Bronchial epithelial cell (primary cell): ENCODE measurements around the gene POC1A. TPM values are rescaled to one million over a fixed set of nuclear protein-coding genes. Genes with fewer than 3 reads are reported as not detected.
A peak's percentile ranks its signal among the peaks of the same experiment; 100 is the strongest.

ENCODE experiments used
- DNase-seq: peaks from one replicate; pipeline ENCODE4 v3.0.0-alpha.2; 2010; ENCODE audit warnings: low read depth
- FAIRE-seq: peaks from 2 replicates; lab custom pipeline; 2011; peaks lifted over from hg19 to GRCh38; lab: Jason Lieb, UNC
- H3K27me3 ChIP-seq: 2 replicates; pipeline ENCODE4 v1.5.1; 2011; ENCODE audit warnings: low read length; ENCODE audit not compliant: control insufficient read depth, insufficient read depth
- H3K36me3 ChIP-seq: 2 replicates; pipeline ENCODE4 v1.5.1; 2011; ENCODE audit warnings: low read length; ENCODE audit not compliant: control insufficient read depth, insufficient read depth
- H3K4me3 ChIP-seq: 2 replicates; pipeline ENCODE4 v1.5.1; 2011; ENCODE audit warnings: mild to moderate bottlenecking, low read depth, low read length, control low read depth
- total RNA-seq: library from RNA; depleted of rRNA; stranded (reverse); fragments of >200 nt; gene quantifications from 2 replicates; pipeline ENCODE4 v1.2.1, GENCODE V29; 2014
- TF ChIP-seq, protein P1 (sequence below): IDR thresholded peaks from 2 replicates; pipeline ENCODE4 v1.5.1; 2011; ENCODE audit warnings: mild to moderate bottlenecking, moderate library complexity, low read length, control low read depth, inconsistent platforms; ENCODE audit not compliant: insufficient read depth, severe bottlenecking

The POC1A gene
- total RNA-seq, 1 donor from 2014 or later, result 1.8 TPM

DNA sequence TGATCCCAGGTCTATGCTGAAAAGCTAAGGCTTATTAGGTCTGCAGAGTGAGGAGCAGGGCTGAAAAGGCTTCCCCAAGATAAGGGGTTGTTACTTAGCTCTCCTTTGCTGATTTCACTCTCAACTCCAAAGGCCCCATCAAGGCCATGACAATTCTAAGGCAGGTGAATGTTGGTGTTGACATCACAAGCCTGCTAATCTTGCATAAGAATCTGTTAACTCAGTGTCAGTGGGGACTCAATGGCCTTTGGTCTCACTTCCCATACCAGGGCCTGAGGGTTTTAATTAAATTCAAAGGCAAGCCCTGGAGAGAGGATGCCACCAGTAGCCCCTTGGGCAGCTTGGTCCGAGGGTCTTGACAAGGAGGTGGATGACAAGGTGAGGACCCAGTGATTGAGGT lies 34.3 kb upstream of the POC1A start:
- FAIRE-seq (no peak), DNase-seq (no peak)
- TF ChIP-seq, protein P1, sequence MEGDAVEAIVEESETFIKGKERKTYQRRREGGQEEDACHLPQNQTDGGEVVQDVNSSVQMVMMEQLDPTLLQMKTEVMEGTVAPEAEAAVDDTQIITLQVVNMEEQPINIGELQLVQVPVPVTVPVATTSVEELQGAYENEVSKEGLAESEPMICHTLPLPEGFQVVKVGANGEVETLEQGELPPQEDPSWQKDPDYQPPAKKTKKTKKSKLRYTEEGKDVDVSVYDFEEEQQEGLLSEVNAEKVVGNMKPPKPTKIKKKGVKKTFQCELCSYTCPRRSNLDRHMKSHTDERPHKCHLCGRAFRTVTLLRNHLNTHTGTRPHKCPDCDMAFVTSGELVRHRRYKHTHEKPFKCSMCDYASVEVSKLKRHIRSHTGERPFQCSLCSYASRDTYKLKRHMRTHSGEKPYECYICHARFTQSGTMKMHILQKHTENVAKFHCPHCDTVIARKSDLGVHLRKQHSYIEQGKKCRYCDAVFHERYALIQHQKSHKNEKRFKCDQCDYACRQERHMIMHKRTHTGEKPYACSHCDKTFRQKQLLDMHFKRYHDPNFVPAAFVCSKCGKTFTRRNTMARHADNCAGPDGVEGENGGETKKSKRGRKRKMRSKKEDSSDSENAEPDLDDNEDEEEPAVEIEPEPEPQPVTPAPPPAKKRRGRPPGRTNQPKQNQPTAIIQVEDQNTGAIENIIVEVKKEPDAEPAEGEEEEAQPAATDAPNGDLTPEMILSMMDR, result no peak
- H3K27me3 ChIP-seq, result peaks cover 2% of the 10 kb centered on the region
- H3K4me3 ChIP-seq, result no peak overlapping the region
- no peaks in the 10 kb centered on the region for H3K36me3 ChIP-seq

- Histone ChIP-seq H3K4me3 (no peak overlapping the region), H3K27me3 (peaks cover 2% of the 10 kb centered on the region), H3K36me3 (no peaks in the 10 kb centered on the region)
- FAIRE-seq (peak; percentile 13), DNase-seq (no peak)
- TF ChIP-seq, protein P1, result no peak
Observed at GRCh38 chr3:52186729-52187128, 32.5 kb upstream of the POC1A start.

DNA sequence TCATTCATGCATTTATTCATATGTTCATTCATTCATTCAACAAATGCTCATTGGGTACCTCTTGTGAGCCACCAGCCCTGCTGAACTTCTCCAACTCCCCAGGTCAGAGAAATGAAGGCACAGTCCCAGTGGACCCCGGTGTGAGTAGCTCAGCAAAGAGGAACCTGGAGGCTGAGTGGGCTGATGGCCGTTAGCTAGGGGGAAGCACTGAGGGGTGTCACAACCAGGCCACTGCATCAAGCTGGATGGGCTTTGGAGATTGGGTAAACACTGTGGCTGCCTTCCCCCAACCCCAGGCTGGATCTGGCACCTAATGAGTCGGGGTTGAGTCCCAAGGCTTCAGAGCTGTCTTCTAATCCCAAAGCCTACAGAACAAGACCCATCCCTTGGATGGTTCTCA lies 31.6 kb upstream of the POC1A start:
- Histone ChIP-seq H3K4me3 (no peak overlapping the region), H3K27me3 (no peaks in the 10 kb centered on the region), H3K36me3 (no peaks in the 10 kb centered on the region)
- no peak for FAIRE-seq
- TF ChIP-seq, protein P1, result no peak
- no peak for DNase-seq

GRCh38 chr3:52185311-52185710 lies 31.1 kb upstream of the POC1A start:
- H3K27me3 ChIP-seq, result no peaks in the 10 kb centered on the region
- TF ChIP-seq, protein P1, result no peak
- FAIRE-seq, result no peak
- DNase-seq, result no peak
- H3K36me3 ChIP-seq, result no peaks in the 10 kb centered on the region
- no peak overlapping the region for H3K4me3 ChIP-seq

- Histone ChIP-seq H3K36me3 (no peaks in the 10 kb centered on the region), H3K27me3 (no peaks in the 10 kb centered on the region), H3K4me3 (no peak overlapping the region)
- FAIRE-seq, result no peak
- no peak for DNase-seq
- TF ChIP-seq, protein P1, result no peak
Observed at GRCh38 chr3:52184690-52185089, 30.5 kb upstream of the POC1A start.

GRCh38 chr3:52183786-52184445 lies 29.7 kb upstream of the POC1A start:
- Histone ChIP-seq H3K27me3 (peaks cover under 1% of the 10 kb centered on the region), H3K36me3 (no peaks in the 10 kb centered on the region), H3K4me3 (no peak overlapping the region)
- TF ChIP-seq, protein P1, result no peak
- no peak for FAIRE-seq
- DNase-seq, result no peak
